Lung (tissue), 12 donors: ENCODE data around the gene CACNA1D. TPM values are rescaled to one million over a fixed set of nuclear protein-coding genes. Genes with fewer than 3 reads are reported as not detected.

Source experiments
- ATAC-seq: fragments of 200-7000 bp; cut with Tn5 transposase; one replicate; pipeline ENCODE4 v1.9.1; 2020; ENCODE audit warnings: moderate number of reproducible peaks; ENCODE audit not compliant: insufficient read depth, low FRiP score
- DNase-seq, 3 donors: peaks; one replicate each; pipeline ENCODE4 v3.0.0-alpha.2; 2013 to 2017
- H3K27ac ChIP-seq, 2 donors: one replicate each; pipeline ENCODE4 v1.5.1; 2013; ENCODE audit warnings: mild to moderate bottlenecking in 2 of 2, moderate library complexity in 2 of 2, control low read depth in 1 of 2, inconsistent platforms in 1 of 2, low read depth in 1 of 2, low read length in 1 of 2
- H3K27me3 ChIP-seq, 3 donors: one replicate each; pipeline ENCODE4 v1.5.1; 2013; ENCODE audit warnings: low read length in 2 of 3; ENCODE audit not compliant: control insufficient read depth in 3 of 3, insufficient read depth in 3 of 3
- H3K36me3 ChIP-seq, 4 donors: one replicate each; pipeline ENCODE4 v1.5.1; 2013; ENCODE audit warnings: low read length in 4 of 4, mild to moderate bottlenecking in 1 of 4, moderate library complexity in 1 of 4; ENCODE audit not compliant: control insufficient read depth in 4 of 4, insufficient read depth in 4 of 4
- H3K4me1 ChIP-seq, 5 donors: one replicate each; pipeline ENCODE4 v1.5.1; 2013; ENCODE audit warnings: low read length in 5 of 5, mild to moderate bottlenecking in 2 of 5, moderate library complexity in 1 of 5; ENCODE audit not compliant: control insufficient read depth in 5 of 5, insufficient read depth in 5 of 5
- H3K4me3 ChIP-seq: one replicate; pipeline ENCODE4 v1.5.1; 2013; ENCODE audit warnings: mild to moderate bottlenecking, control low read depth, moderate library complexity
- H3K9ac ChIP-seq, 2 donors: one replicate each; pipeline ENCODE4 v1.5.1; 2013; ENCODE audit warnings: low read length in 2 of 2, control low read depth in 1 of 2; ENCODE audit not compliant: insufficient read depth in 1 of 2
- H3K9me3 ChIP-seq, 4 donors: one replicate each; pipeline ENCODE4 v1.5.1; 2013; ENCODE audit warnings: low read length in 3 of 4, mild to moderate bottlenecking in 1 of 4, moderate library complexity in 1 of 4; ENCODE audit not compliant: control insufficient read depth in 4 of 4, insufficient read depth in 3 of 4
- WGBS, 2 donors: extraction: QIAGEN DNeasy Blood & Tissue Kit; methylation state at CpG; one replicate each; pipeline ENCODE4 v1.1.7; 2013; 5-methylcytosine and 5-hydroxymethylcytosine counted together
- polyA plus RNA-seq, 2 donors: library from polyadenylated mRNA; stranded (reverse); fragments of 200-250 nt; gene quantifications; one replicate each; pipeline ENCODE4 v1.2.1, GENCODE V29; 2013
- total RNA-seq, 2 donors: library from RNA; depleted of rRNA in 1 of 2; stranded (reverse); fragments of >200 nt in 1 of 2; gene quantifications; one replicate each; pipeline ENCODE4 v1.2.1, GENCODE V29; 2014 to 2021
- TF ChIP-seq, protein P1 (sequence below): IDR thresholded peaks from 2 replicates; pipeline ENCODE4 v1.5.1; 2012; ENCODE audit warnings: mild to moderate bottlenecking; ENCODE audit errors: control extremely low read depth, extremely low read depth
- donor health status: control.
- donor health status: control.
- donor health status: Bipolar disorder and iron deficiency.
- donor health status: healthy.
- donor health status: DM: yes; HTN: yes; CAD: no.

Gene CACNA1D
- total and polyA plus RNA-seq, 4 donors: 2.7 to 96.8 (median 23.1) TPM

DNA sequence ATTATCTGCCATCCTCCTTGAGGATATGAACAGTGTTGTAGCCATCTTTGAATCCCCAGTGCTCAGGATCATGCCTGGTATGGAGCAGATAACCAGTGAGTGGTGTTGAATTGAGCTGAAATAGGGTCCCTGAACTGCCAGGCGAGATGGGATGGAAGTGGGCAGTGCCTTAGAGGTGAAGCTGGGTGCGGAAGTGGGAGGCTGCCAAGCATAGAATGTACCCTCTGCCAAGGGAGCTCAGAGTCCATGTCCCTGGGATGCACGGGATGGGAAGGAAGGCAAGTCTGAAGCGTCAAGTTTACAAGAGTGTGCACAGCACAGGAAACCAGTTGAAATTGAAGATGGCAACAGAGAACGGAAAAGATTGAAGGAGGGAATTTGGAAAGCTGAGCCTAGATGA, 147.0 kb downstream of the CACNA1D start:
- DNase-seq: no peak
- H3K36me3 ChIP-seq: peaks cover 0 to 2% (median 0%) of the 10 kb centered on the region in 4 donors
- H3K9ac ChIP-seq: no peak overlapping the region
- no peaks in the 10 kb centered on the region for H3K9me3 ChIP-seq
- no peak for ATAC-seq
- WGBS, 2 donors: 80 to 88% methylated on average over 5 of the region's 5 CpGs
- no peak overlapping the region for H3K4me3 ChIP-seq
- H3K4me1 ChIP-seq: peaks cover 0 to 7% (median 0%) of the 10 kb centered on the region in 5 donors
- H3K27ac ChIP-seq: no peak overlapping the region
- TF ChIP-seq, protein P1, sequence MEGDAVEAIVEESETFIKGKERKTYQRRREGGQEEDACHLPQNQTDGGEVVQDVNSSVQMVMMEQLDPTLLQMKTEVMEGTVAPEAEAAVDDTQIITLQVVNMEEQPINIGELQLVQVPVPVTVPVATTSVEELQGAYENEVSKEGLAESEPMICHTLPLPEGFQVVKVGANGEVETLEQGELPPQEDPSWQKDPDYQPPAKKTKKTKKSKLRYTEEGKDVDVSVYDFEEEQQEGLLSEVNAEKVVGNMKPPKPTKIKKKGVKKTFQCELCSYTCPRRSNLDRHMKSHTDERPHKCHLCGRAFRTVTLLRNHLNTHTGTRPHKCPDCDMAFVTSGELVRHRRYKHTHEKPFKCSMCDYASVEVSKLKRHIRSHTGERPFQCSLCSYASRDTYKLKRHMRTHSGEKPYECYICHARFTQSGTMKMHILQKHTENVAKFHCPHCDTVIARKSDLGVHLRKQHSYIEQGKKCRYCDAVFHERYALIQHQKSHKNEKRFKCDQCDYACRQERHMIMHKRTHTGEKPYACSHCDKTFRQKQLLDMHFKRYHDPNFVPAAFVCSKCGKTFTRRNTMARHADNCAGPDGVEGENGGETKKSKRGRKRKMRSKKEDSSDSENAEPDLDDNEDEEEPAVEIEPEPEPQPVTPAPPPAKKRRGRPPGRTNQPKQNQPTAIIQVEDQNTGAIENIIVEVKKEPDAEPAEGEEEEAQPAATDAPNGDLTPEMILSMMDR: no peak
- H3K27me3 ChIP-seq: no peaks in the 10 kb centered on the region

DNA sequence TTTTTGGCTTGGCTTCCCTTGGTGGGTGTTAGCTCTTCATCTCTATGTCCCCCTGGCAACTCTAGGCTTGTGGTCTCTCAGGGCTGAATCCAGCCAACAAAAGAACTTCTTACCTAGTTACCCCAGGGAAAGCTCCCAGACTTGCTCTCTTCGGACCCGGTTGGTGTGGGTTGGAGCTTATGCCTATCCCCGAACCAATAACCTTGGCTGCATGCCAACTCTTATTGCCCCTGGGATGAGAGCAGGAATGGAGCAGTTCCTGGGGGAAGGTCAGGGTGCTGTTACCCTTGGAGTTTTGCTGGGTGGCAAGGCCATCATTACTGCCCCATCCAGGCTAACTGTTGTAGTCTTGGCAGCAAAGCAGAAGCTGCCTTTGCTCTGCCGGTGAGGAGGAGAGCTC, 147.8 kb downstream of the CACNA1D start:
- WGBS, 2 donors: 88% methylated on average over 4 of the region's 4 CpGs
- ATAC-seq (no peak), DNase-seq (no peak)
- peaks cover 0 to 7% (median 0%) of the 10 kb centered on the region in 5 donors for H3K4me1 ChIP-seq
- H3K36me3 ChIP-seq: peaks cover 0 to 2% (median 0%) of the 10 kb centered on the region in 4 donors
- H3K27ac ChIP-seq: no peak overlapping the region
- H3K9me3 ChIP-seq: no peaks in the 10 kb centered on the region
- no peak overlapping the region for H3K4me3 ChIP-seq
- TF ChIP-seq, protein P1: no peak
- no peaks in the 10 kb centered on the region for H3K27me3 ChIP-seq
- H3K9ac ChIP-seq: no peak overlapping the region

DNA sequence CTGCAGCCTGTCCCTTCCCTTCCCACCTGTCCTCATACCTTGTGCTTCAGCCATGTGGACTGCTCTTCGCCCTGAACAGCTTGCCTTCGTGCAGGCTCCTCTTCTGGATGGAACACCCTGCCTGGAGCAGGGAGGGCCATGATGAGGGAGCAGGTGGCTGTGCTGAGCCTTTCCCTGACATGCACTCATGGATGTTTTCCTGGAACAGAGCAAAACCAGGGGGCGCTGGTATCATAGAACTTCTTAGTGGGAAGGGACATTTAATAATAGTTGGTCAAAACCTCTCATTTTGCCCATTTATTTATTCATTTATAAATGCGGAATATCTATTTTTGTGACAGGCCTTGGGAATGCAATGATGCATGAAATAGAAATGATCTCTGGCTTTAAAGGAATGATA, 149.3 kb downstream of the CACNA1D start:
- Histone ChIP-seq H3K27me3 (no peaks in the 10 kb centered on the region), H3K4me1 (peaks cover 0 to 11% (median 3%) of the 10 kb centered on the region in 5 donors), H3K9ac (no peak overlapping the region), H3K9me3 (no peaks in the 10 kb centered on the region), H3K4me3 (no peak overlapping the region), H3K27ac (no peak overlapping the region), H3K36me3 (peaks cover 0 to 2% (median 0%) of the 10 kb centered on the region in 4 donors)
- WGBS, 2 donors: 75 to 85% methylated on average over 4 of the region's 4 CpGs
- no peak for DNase-seq
- no peak for ATAC-seq
- TF ChIP-seq, protein P1: no peak

GRCh38 chr3:53645754-53646153, 151.3 kb downstream of the CACNA1D start:
- peaks cover 0 to 2% (median 0%) of the 10 kb centered on the region in 4 donors for H3K36me3 ChIP-seq
- DNase-seq (no peak), ATAC-seq (no peak)
- no peak overlapping the region for H3K4me3 ChIP-seq
- WGBS, 2 donors: 66 to 87% methylated on average over 3 of the region's 3 CpGs
- H3K27ac ChIP-seq: no peak overlapping the region
- no peaks in the 10 kb centered on the region for H3K27me3 ChIP-seq
- H3K4me1 ChIP-seq: peaks cover 0 to 11% (median 4%) of the 10 kb centered on the region in 5 donors
- TF ChIP-seq, protein P1: no peak
- no peaks in the 10 kb centered on the region for H3K9me3 ChIP-seq
- no peak overlapping the region for H3K9ac ChIP-seq
